A549 (cell line): ENCODE data around the gene EPB41L4A. TPM values are rescaled to one million over a fixed set of nuclear protein-coding genes. Genes with fewer than 3 reads are reported as not detected.

ENCODE experiments used
- ATAC-seq, 2 experiments: fragments of 200-7000 bp in 1 of 2; fragments of >200 bp in 1 of 2; cut with Nextera tagmentation in 1 of 2; cut with Tn5 transposase in 1 of 2; 3 replicates each; pipeline versions ENCODE4 v1.8.0 to v1.9.1; 2018 to 2020; ENCODE audit warnings: mild to moderate bottlenecking in 1 of 2, moderate library complexity in 1 of 2
- CTCF ChIA-PET: fragments of 300-600 bp; sonication (Branson Sonifier 250); formaldehyde crosslinking; extraction: SDS; loops from one replicate; lab custom pipeline; 2021; ENCODE audit warnings: antibody characterized with exemption, inconsistent platforms; lab: Yijun Ruan, JAX
- POLR2A ChIA-PET: fragments of 350-600 bp; formaldehyde crosslinking; extraction: SDS; loops from one replicate; lab custom pipeline; 2021; ENCODE audit warnings: antibody characterized with exemption, inconsistent platforms; lab: Yijun Ruan, JAX
- DNase-seq, 2 experiments: peaks; one replicate each; pipeline versions ENCODE4 v3.0.0 to v3.0.0-alpha.2; 2011 to 2016; ENCODE audit warnings: low read depth in 1 of 2, low spot score in 1 of 2
- FAIRE-seq: peaks from 2 replicates; lab custom pipeline; 2011; peaks lifted over from hg19 to GRCh38; lab: Jason Lieb, UNC
- H3K27ac ChIP-seq, 2 experiments: fragments of >200 bp; sonication (Bioruptor Twin); formaldehyde crosslinking; 3 replicates each; pipeline ENCODE4 v1.5.1; 2016 to 2017
- H3K4me1 ChIP-seq: fragments of >200 bp; sonication (Bioruptor Twin); formaldehyde crosslinking; 3 replicates; pipeline ENCODE4 v1.6.1; 2016
- H3K4me2 ChIP-seq: fragments of >200 bp; sonication (Bioruptor Twin); formaldehyde crosslinking; 3 replicates; pipeline ENCODE4 v1.6.1; 2016
- H3K4me3 ChIP-seq: fragments of >200 bp; sonication (Bioruptor Twin); formaldehyde crosslinking; 3 replicates; pipeline ENCODE4 v1.5.1; 2016
- H3K9me3 ChIP-seq: fragments of >200 bp; sonication (Bioruptor Twin); formaldehyde crosslinking; 3 replicates; pipeline ENCODE4 v1.6.1; 2016
- BHLHE40 ChIP-seq: IDR thresholded peaks from 2 replicates; pipeline ENCODE4 v1.6.1; 2012; ENCODE audit warnings: low read depth, low read length, inconsistent platforms
- CBX8 ChIP-seq: fragments of 200-600 bp; sonication (generic); IDR thresholded peaks from 2 replicates; pipeline ENCODE4 v1.6.1; 2016
- CEBPB ChIP-seq, 2 experiments: fragments of >200 bp in 1 of 2; sonication (Bioruptor Twin) in 1 of 2; formaldehyde crosslinking in 1 of 2; IDR thresholded peaks; 2 replicates each; pipeline ENCODE4 v1.6.1; 2012 to 2016
- EHMT2 ChIP-seq: fragments of 200-600 bp; sonication (generic); IDR thresholded peaks from 2 replicates; pipeline ENCODE4 v1.6.1; 2016; ENCODE audit warnings: antibody characterized with exemption, low read depth, mild to moderate bottlenecking, moderate library complexity
- ELK1 ChIP-seq: fragments of 150-350 bp; IDR thresholded peaks from 2 replicates; pipeline ENCODE4 v1.6.1; 2014; ENCODE audit warnings: low read depth, mild to moderate bottlenecking, low read length
- EP300 ChIP-seq, 2 experiments: fragments of >200 bp; sonication (Bioruptor Twin); formaldehyde crosslinking; IDR thresholded peaks; 2 replicates in 1 of 2; 3 replicates in 1 of 2; pipeline ENCODE4 v1.6.1; 2016 to 2017
- FOSB ChIP-seq: fragments of 250-450 bp; sonication (Bioruptor Pico); IDR thresholded peaks from 2 replicates; pipeline ENCODE4 v1.5.0; 2020; ENCODE audit warnings: mild to moderate bottlenecking, moderate library complexity
- FOXS1 ChIP-seq: fragments of 250-450 bp; sonication (Bioruptor Pico); IDR thresholded peaks from 2 replicates; pipeline ENCODE4 v1.5.0; 2020; ENCODE audit warnings: mild to moderate bottlenecking, moderate library complexity
- GATA3 ChIP-seq: IDR thresholded peaks from 2 replicates; pipeline ENCODE4 v1.6.1; 2012; ENCODE audit warnings: borderline replicate concordance
- HDAC2 ChIP-seq: fragments of 200-600 bp; sonication (generic); IDR thresholded peaks from 2 replicates; pipeline ENCODE4 v1.6.1; 2016
- HOXB13 ChIP-seq: fragments of 250-450 bp; sonication (Bioruptor Pico); IDR thresholded peaks from 2 replicates; pipeline ENCODE4 v1.5.0; 2020; ENCODE audit warnings: low read depth, mild to moderate bottlenecking, moderate library complexity
- HOXB5 ChIP-seq: fragments of 250-450 bp; sonication (Bioruptor Pico); IDR thresholded peaks from 2 replicates; pipeline ENCODE4 v1.5.0; 2020; ENCODE audit warnings: mild to moderate bottlenecking, moderate library complexity
- JUN ChIP-seq, 2 experiments: fragments of >200 bp; sonication (Bioruptor Twin); formaldehyde crosslinking; IDR thresholded peaks; 2 replicates in 1 of 2; 3 replicates in 1 of 2; pipeline ENCODE4 v1.6.1; 2016 to 2017
- KDM1A ChIP-seq: fragments of 200-600 bp; sonication (generic); IDR thresholded peaks from 2 replicates; pipeline ENCODE4 v1.6.1; 2016; ENCODE audit warnings: low read depth, mild to moderate bottlenecking
- MAFK ChIP-seq: fragments of 450-650 bp; IDR thresholded peaks from 2 replicates; pipeline ENCODE4 v1.6.1; 2014; ENCODE audit not compliant: partially characterized antibody
- MAZ ChIP-seq: fragments of 150-350 bp; IDR thresholded peaks from 2 replicates; pipeline ENCODE4 v1.6.1; 2014; ENCODE audit warnings: antibody characterized with exemption, low read depth, low read length, borderline replicate concordance
- MYC ChIP-seq: IDR thresholded peaks from 2 replicates; pipeline ENCODE4 v1.6.1; 2012; ENCODE audit warnings: mild to moderate bottlenecking, inconsistent platforms, low read length, improper control_type of control experiment, borderline replicate concordance
- NPAS2 ChIP-seq: fragments of 250-450 bp; sonication (Bioruptor Pico); IDR thresholded peaks from 2 replicates; pipeline ENCODE4 v1.8.0; 2022; ENCODE audit warnings: mild to moderate bottlenecking, moderate library complexity, borderline replicate concordance
- PHF8 ChIP-seq: fragments of 200-600 bp; sonication (generic); IDR thresholded peaks from 2 replicates; pipeline ENCODE4 v1.6.1; 2016; ENCODE audit warnings: low read depth, mild to moderate bottlenecking, antibody characterized with exemption, moderate library complexity, borderline replicate concordance
- RCOR1 ChIP-seq: fragments of 150-350 bp; IDR thresholded peaks from 2 replicates; pipeline ENCODE4 v1.6.1; 2014; ENCODE audit warnings: antibody characterized with exemption, low read length, low read depth
- RFX5 ChIP-seq: fragments of 450-650 bp; IDR thresholded peaks from 2 replicates; pipeline ENCODE4 v1.7.1; 2014; ENCODE audit warnings: antibody characterized with exemption, mild to moderate bottlenecking, moderate library complexity
- TP53 ChIP-seq: fragments of 250-450 bp; sonication (Bioruptor Pico); IDR thresholded peaks from 2 replicates; pipeline ENCODE4 v1.5.0; 2021; ENCODE audit warnings: mild to moderate bottlenecking, moderate library complexity
- WGBS: methylation state at CpG from one replicate; pipeline ENCODE4 v1.1.6; 2017; ENCODE audit errors: missing lambda C conversion rate; 5-methylcytosine and 5-hydroxymethylcytosine counted together
- polyA plus RNA-seq, 4 experiments: library from polyadenylated mRNA; depleted of rRNA in 3 of 4; stranded (reverse); fragments of >200 nt; fragmentation: RNase III in 1 of 4; extraction: RNeasy Plus Mini Kit Qiagen cat#74134 plus additional on column Dnase treatment in 1 of 4; gene quantifications; 2 replicates in 3 of 4; 3 replicates in 1 of 4; pipeline ENCODE4 v1.2.3, GENCODE V29; 2011 to 2017
- TF ChIP-seq, protein P1 (sequence below): IDR thresholded peaks from 2 replicates; pipeline ENCODE4 v1.6.1; 2012
- TF ChIP-seq, protein P2 (sequence below): IDR thresholded peaks from 2 replicates; pipeline ENCODE4 v1.6.1; 2012
- TF ChIP-seq, protein P3 (sequence below): fragments of 250-450 bp; sonication (Bioruptor Pico); IDR thresholded peaks from 2 replicates; pipeline ENCODE4 v1.5.0; 2021; ENCODE audit warnings: mild to moderate bottlenecking, moderate library complexity, borderline replicate concordance

Gene EPB41L4A
- polyA plus RNA-seq, 2 of the 4 experiments (the other 2 are of a cell fraction), result 1.3 to 4.4 TPM

- Histone ChIP-seq H3K4me3 (no peak overlapping the region), H3K27ac (no peak overlapping the region), H3K4me2 (no peak overlapping the region), H3K4me1 (no peaks in the 10 kb centered on the region), H3K9me3 (no peaks in the 10 kb centered on the region)
- ATAC-seq, result no peak
- POLR2A ChIA-PET, result no interaction called here
- CTCF ChIA-PET, result interaction anchor here (0.8 to 1.0 kb wide), 2 partner anchors 10 to 122 kb away, joined by 3 to 5 read pairs; no protein-coding TSS in a partner anchor
- TF ChIP-seq JUN (IDR thresholded peaks at IDR 0.05) (no peak), EHMT2 (no peak)
- 64% methylated on average over 5 of the region's 5 CpGs for WGBS
- no peak for FAIRE-seq
- DNase-seq, result peak in 1 of 2 experiments; percentile 8
Measured at GRCh38 chr5:112374356-112374755, 44.7 kb downstream of the EPB41L4A start.

DNA sequence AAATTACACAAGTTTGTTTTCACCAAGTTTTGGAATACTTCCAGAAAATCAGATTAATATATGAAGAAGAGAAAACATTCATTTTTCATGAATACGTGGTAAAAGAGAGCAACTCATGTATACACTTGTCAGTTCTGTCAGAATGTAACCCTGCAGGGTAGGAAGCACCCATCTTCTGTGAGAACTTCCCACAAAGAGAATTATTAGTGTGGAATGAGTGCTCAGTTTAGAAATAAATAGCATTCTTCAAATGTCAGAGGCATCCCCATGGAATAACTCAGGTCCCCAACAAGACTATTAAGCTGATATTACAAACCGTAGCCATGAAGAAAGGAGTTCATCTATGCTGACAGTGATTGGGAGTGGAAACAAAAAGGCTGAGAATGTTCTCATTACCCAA lies 45.2 kb downstream of the EPB41L4A start:
- Histone ChIP-seq H3K4me3 (no peak overlapping the region), H3K4me1 (no peaks in the 10 kb centered on the region), H3K9me3 (no peaks in the 10 kb centered on the region), H3K27ac (no peak overlapping the region), H3K4me2 (no peak overlapping the region)
- no peak for ATAC-seq
- no peak for TF ChIP-seq CEBPB (IDR thresholded peaks at IDR 0.05)
- TF ChIP-seq TP53 (CRISPR knock-in tag), result no peak
- TF ChIP-seq KDM1A, result no peak
- no peak for TF ChIP-seq EP300 (IDR thresholded peaks at IDR 0.05)
- no peak for TF ChIP-seq HOXB5
- TF ChIP-seq, protein P1, sequence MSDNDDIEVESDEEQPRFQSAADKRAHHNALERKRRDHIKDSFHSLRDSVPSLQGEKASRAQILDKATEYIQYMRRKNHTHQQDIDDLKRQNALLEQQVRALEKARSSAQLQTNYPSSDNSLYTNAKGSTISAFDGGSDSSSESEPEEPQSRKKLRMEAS, result no peak
- TF ChIP-seq NPAS2 (CRISPR knock-in tag), result no peak
- FAIRE-seq, result no peak
- CTCF ChIA-PET, result no interaction called here
- 62% methylated on average over 2 of the region's 2 CpGs for WGBS
- no peak for DNase-seq
- POLR2A ChIA-PET, result no interaction called here

GRCh38 chr5:112372543-112372942 lies 46.5 kb downstream of the EPB41L4A start:
- FAIRE-seq, result no peak
- Histone ChIP-seq H3K4me1 (no peaks in the 10 kb centered on the region), H3K4me3 (no peak overlapping the region), H3K9me3 (no peaks in the 10 kb centered on the region), H3K4me2 (no peak overlapping the region), H3K27ac (no peak overlapping the region)
- peak; percentile 63 to 68; a peak in 3 of 6 replicates for ATAC-seq
- POLR2A ChIA-PET, result no interaction called here
- CTCF ChIA-PET, result no interaction called here
- DNase-seq, result peak in 1 of 2 experiments; percentile 9
- no peak for TF ChIP-seq HDAC2
- TF ChIP-seq MYC, result no peak
- no peak for TF ChIP-seq BHLHE40
- TF ChIP-seq PHF8, result no peak
- TF ChIP-seq RFX5, result no peak
- TF ChIP-seq RCOR1, result no peak
- no peak for TF ChIP-seq HOXB13 (CRISPR knock-in tag)
- TF ChIP-seq MAZ, result no peak
- no peak for TF ChIP-seq MAFK
- no peak for TF ChIP-seq FOSB (CRISPR knock-in tag)
- TF ChIP-seq, protein P2, sequence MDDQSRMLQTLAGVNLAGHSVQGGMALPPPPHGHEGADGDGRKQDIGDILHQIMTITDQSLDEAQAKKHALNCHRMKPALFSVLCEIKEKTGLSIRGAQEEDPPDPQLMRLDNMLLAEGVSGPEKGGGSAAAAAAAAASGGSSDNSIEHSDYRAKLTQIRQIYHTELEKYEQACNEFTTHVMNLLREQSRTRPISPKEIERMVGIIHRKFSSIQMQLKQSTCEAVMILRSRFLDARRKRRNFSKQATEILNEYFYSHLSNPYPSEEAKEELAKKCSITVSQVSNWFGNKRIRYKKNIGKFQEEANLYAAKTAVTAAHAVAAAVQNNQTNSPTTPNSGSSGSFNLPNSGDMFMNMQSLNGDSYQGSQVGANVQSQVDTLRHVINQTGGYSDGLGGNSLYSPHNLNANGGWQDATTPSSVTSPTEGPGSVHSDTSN, result no peak
- no peak for TF ChIP-seq TP53 (CRISPR knock-in tag)
- TF ChIP-seq, protein P3, sequence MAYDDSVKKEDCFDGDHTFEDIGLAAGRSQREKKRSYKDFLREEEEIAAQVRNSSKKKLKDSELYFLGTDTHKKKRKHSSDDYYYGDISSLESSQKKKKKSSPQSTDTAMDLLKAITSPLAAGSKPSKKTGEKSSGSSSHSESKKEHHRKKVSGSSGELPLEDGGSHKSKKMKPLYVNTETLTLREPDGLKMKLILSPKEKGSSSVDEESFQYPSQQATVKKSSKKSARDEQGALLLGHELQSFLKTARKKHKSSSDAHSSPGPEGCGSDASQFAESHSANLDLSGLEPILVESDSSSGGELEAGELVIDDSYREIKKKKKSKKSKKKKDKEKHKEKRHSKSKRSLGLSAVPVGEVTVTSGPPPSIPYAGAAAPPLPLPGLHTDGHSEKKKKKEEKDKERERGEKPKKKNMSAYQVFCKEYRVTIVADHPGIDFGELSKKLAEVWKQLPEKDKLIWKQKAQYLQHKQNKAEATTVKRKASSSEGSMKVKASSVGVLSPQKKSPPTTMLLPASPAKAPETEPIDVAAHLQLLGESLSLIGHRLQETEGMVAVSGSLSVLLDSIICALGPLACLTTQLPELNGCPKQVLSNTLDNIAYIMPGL, result no peak
- no peak for TF ChIP-seq NPAS2 (CRISPR knock-in tag)
- TF ChIP-seq ELK1, result no peak
- no peak for TF ChIP-seq CBX8
- no peak for TF ChIP-seq GATA3
- no peak for TF ChIP-seq FOXS1 (CRISPR knock-in tag)
- TF ChIP-seq, all 56 proteins: peak for 0
